Endothelial cell (in vitro differentiated cells): Measurements from ENCODE around the gene CTTNBP2NL. TPM values are rescaled to one million over a fixed set of nuclear protein-coding genes. Genes with fewer than 3 reads are reported as not detected.
"Not testable (repeated sequence)": the region's sequence is repeated elsewhere in the genome, so short reads cannot be mapped to it uniquely, and the experiment has no call there.

Source experiments
- DNase-seq: peaks from one replicate; pipeline ENCODE4 v3.0.0; 2021; ENCODE audit warnings: low spot score
- H3K27ac Mint-ChIP-seq: one replicate; pipeline ENCODE4 v1.8.0; 2021; ENCODE audit warnings: mixed read lengths, inconsistent platforms; ENCODE audit not compliant: unreplicated experiment
- H3K27me3 Mint-ChIP-seq: one replicate; pipeline ENCODE4 v1.8.0; 2021; ENCODE audit warnings: mild to moderate bottlenecking, moderate library complexity, mixed read lengths, inconsistent platforms; ENCODE audit not compliant: unreplicated experiment
- H3K36me3 Mint-ChIP-seq: one replicate; pipeline ENCODE4 v1.8.0; 2021; ENCODE audit warnings: mild to moderate bottlenecking, low read depth, mixed read lengths, inconsistent platforms; ENCODE audit not compliant: unreplicated experiment
- H3K4me1 Mint-ChIP-seq: one replicate; pipeline ENCODE4 v1.8.0; 2021; ENCODE audit warnings: mild to moderate bottlenecking, mixed read lengths, inconsistent platforms; ENCODE audit not compliant: unreplicated experiment
- H3K4me3 Mint-ChIP-seq: one replicate; pipeline ENCODE4 v1.8.0; 2021; ENCODE audit warnings: mild to moderate bottlenecking, mixed read lengths, inconsistent platforms; ENCODE audit not compliant: unreplicated experiment
- H3K9me3 Mint-ChIP-seq: one replicate; pipeline ENCODE4 v1.8.0; 2021; ENCODE audit warnings: mixed read lengths, inconsistent platforms; ENCODE audit not compliant: unreplicated experiment
- CTCF ChIP-seq: fragments of 200-600 bp; sonication (generic); IDR thresholded peaks from one replicate; pipeline ENCODE4 v1.5.0; 2021; ENCODE audit warnings: antibody characterized with exemption; ENCODE audit not compliant: unreplicated experiment
- total RNA-seq: library from RNA; stranded (reverse); fragmentation: NEBNext Ultra II Directional; extraction: Animal tissue kit (Norgen Biotek cat#: 25700); gene quantifications from one replicate; pipeline ENCODE4 v1.2.1, GENCODE V29; 2021; ENCODE audit not compliant: unreplicated experiment

CTTNBP2NL gene
- total RNA-seq, 1 donor from 2014 or later, result 84.0 TPM

GRCh38 chr1:112445596-112445995 is 49.6 kb downstream of the CTTNBP2NL start:
- TF ChIP-seq CTCF, result no peak
- Mint-ChIP-seq H3K36me3 (peaks cover 23% of the 10 kb centered on the region), H3K4me3 (no peak overlapping the region), H3K27ac (no peak overlapping the region), H3K27me3 (peaks cover 2% of the 10 kb centered on the region), H3K9me3 (no peaks in the 10 kb centered on the region), H3K4me1 (peaks cover 17% of the 10 kb centered on the region)
- no peak for DNase-seq

- Mint-ChIP-seq H3K27ac (no peak overlapping the region), H3K4me3 (no peak overlapping the region), H3K9me3 (no peaks in the 10 kb centered on the region), H3K27me3 (peaks cover 3% of the 10 kb centered on the region), H3K4me1 (peaks cover 12% of the 10 kb centered on the region), H3K36me3 (peaks cover 29% of the 10 kb centered on the region)
- no peak for TF ChIP-seq CTCF
- DNase-seq, result no peak
Measured at GRCh38 chr1:112446411-112446810, 50.4 kb downstream of the CTTNBP2NL start.

GRCh38 chr1:112448904-112449629 is 53.1 kb downstream of the CTTNBP2NL start:
- TF ChIP-seq CTCF, result no peak
- H3K4me1 Mint-ChIP-seq, result peaks cover 5% of the 10 kb centered on the region

GRCh38 chr1:112449630-112449983 is 53.6 kb downstream of the CTTNBP2NL start:
- H3K27ac Mint-ChIP-seq, result no peak overlapping the region
- H3K36me3 Mint-ChIP-seq, result peaks cover 31% of the 10 kb centered on the region
- peaks cover 6% of the 10 kb centered on the region for H3K4me1 Mint-ChIP-seq
- TF ChIP-seq CTCF, result no peak
- no peak for DNase-seq
- peaks cover 3% of the 10 kb centered on the region for H3K27me3 Mint-ChIP-seq
- H3K9me3 Mint-ChIP-seq, result no peaks in the 10 kb centered on the region
- no peak overlapping the region for H3K4me3 Mint-ChIP-seq

More at GRCh38 chr1:112448904-112449629, 53.1 kb downstream of the CTTNBP2NL start:
- peaks cover 3% of the 10 kb centered on the region for H3K27me3 Mint-ChIP-seq
- DNase-seq, result no peak
- H3K27ac Mint-ChIP-seq, result no peak overlapping the region
- peaks cover 28% of the 10 kb centered on the region for H3K36me3 Mint-ChIP-seq
- H3K4me3 Mint-ChIP-seq, result no peak overlapping the region
- H3K9me3 Mint-ChIP-seq, result no peaks in the 10 kb centered on the region

- Mint-ChIP-seq H3K4me1 (peaks cover 6% of the 10 kb centered on the region), H3K36me3 (peaks cover 36% of the 10 kb centered on the region), H3K27me3 (peaks cover 3% of the 10 kb centered on the region), H3K27ac (no peak overlapping the region), H3K9me3 (no peaks in the 10 kb centered on the region), H3K4me3 (no peak overlapping the region)
- TF ChIP-seq CTCF, result no peak
- DNase-seq, result no peak
Measured at GRCh38 chr1:112450773-112451172, 54.8 kb downstream of the CTTNBP2NL start.

GRCh38 chr1:112451301-112451700 is 55.3 kb downstream of the CTTNBP2NL start:
- not testable (repeated sequence) for H3K9me3 Mint-ChIP-seq, H3K27me3 Mint-ChIP-seq, DNase-seq, H3K4me3 Mint-ChIP-seq, H3K27ac Mint-ChIP-seq, H3K4me1 Mint-ChIP-seq
- H3K36me3 Mint-ChIP-seq, result peaks cover 41% of the 10 kb centered on the region
